Stimulated activated CD4-positive, alpha-beta T cell treated with anti-CD3 and anti-CD28 coated beads, TNF-alpha, amount 100 ng/mL, for 48 hours (primary cell): ENCODE data around the gene WEE2.
"Not testable (repeated sequence)": the region's sequence is repeated elsewhere in the genome, so short reads cannot be mapped to it uniquely, and the experiment has no call there.

Experiments
- DNase-seq, 3 donors: peaks; one replicate each; pipeline ENCODE4 v3.0.0-alpha.2; 2020; ENCODE audit warnings: low read depth in 3 of 3

Gene WEE2

GRCh38 chr7:141708351-141708750 lies at the start of gene WEE2:
Gene WEE2, plus strand, starts transcription at chr7:141708353. Its CDS starts 406 bp downstream, at chr7:141708759.
- no peak for DNase-seq

DNA sequence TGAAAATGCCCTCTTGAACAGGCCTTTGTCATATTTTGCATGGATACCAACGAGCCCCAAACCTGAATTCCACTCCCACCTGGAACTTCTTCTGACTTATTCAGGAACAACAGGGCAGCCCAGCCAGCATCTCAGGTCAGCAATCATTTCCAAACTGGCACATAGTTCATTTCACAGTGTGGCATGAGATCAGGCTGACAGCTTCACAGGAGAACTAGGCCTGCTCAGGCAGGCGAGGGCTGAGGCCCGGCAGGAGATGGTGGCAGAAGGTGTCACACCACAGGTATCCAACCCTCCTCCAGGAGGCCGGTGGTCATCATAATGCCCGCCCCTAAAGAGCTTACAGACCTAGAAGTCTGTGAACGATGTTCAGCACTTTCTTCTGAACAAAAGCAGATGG lies 48.7 kb upstream of the WEE2 start:
- DNase-seq: no peak

- no peak for DNase-seq
Observed at GRCh38 chr7:141660259-141660658, 47.9 kb upstream of the WEE2 start.

DNA sequence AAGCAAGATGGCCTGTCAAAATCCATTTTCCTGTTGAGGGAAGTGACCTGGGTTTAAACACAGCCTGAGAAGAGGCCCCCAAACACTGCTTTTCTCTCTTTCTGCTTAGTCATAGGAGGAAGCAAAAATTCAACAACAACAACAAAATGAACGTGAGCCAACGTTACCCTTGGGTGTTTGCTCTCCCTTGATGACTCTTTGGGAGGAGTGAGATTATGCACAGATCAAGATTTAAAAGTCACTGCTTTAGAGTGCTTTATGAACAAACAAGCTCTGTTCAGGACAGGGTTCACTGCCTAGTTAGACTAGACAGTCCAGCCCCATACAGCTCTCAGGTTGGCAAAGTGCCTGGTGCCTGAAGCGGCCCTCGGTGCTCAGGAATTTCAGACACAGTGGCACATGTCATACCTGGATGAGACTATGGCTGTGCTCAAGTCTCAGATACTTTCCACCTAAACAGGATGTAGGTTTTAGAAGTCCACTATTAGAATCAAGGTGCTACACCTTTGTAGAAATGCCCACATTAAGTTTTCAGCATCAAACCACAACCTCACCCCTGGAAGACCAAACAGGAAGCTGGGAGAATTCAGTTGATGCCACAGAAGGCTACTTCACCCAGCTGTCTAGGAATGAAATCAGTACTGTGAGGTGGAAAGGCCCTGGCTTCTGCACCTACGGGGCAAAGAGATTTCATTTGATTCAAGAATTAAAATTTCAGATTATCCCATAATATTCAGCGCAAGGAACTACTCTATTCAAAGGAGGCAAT lies 44.9 kb upstream of the WEE2 start:
- DNase-seq: no peak

- no peak for DNase-seq
Observed at GRCh38 chr7:141664450-141664849, 43.7 kb upstream of the WEE2 start.

DNA sequence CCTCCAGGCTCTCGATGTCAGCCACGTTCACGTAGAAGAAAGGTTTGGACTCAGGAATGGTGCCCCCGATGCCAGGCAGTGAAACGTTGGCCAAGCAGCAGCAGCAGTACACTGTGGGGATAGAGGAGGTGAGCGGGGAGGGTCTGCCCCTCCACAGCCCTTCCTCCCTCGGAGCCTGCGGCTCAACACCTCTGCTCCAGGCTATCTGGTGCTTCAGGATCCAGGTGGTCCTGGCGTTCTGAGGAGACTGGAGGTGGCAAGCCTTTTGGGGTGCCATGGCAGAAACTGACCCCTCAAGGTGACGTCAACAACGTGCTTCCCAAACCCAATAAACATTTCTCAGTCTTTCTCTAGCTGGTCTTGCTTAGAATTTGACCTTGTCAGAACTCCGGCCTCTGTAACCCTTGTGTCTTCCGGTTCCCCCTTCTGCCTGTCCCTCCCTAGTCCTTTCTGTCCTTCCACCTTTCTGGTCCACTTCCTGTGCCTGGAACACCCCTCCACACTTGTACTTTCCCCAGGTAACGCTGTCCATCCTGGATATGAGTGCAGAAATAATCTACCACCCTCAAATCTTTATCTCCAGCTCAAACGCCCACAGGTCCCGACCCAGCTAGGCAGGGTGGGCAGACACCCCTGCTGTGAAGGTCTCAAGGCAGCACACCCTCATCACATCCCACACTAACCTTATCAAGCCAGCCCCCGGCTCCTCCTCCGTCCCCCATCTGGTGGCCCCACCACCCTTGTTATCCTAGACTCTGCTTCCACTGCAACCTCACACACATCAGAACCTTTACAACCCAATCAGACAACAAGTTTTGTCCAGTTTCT lies 42.7 kb upstream of the WEE2 start:
- DNase-seq: no peak

DNA sequence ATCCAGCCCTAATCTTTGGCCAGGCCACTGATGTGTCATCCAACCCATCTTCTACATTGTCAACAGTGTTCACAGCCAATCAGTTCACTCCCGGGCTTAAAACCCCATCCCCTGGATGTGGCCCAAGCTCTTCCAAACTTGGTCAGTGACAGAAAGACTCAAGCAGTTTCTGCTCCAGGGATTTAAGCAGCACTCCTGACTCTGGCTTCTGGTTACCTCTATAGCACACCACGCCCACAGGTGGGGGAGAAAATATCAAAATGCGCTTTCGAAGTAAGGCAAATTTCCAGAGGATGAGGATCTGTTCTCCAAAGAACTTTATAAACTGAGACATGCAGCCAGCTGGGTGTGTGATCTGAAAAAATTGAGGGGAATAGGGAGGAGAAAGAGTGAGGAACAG lies 42.1 kb upstream of the WEE2 start:
- no peak for DNase-seq

DNA sequence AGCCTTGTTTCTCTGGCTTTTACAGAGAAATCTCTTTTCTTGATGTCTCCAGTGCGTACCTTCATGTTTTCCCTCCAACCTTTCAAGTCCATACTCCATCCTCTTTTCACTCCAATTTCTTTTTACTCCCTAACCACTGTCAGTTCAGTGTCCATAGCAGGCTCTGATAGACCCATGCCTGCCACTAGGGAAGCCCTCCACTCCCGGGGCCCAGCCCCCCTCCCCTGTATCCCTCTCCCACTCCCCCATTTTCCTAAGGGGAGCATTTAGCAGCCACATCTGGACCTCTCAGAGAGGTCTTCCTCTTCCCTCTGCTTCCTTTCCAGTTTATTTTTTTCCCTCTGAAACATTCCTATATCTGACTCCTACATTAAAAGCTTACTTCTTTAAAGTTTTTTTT lies 39.3 kb upstream of the WEE2 start:
- DNase-seq: no peak

GRCh38 chr7:141671705-141672496 lies 36.3 kb upstream of the WEE2 start:
- no peak for DNase-seq

- no peak for DNase-seq
Observed at GRCh38 chr7:141673346-141673745, 34.8 kb upstream of the WEE2 start.

GRCh38 chr7:141674171-141674671 lies 33.9 kb upstream of the WEE2 start:
- DNase-seq: no peak

- no peak for DNase-seq
Observed at GRCh38 chr7:141674702-141675101, 33.5 kb upstream of the WEE2 start.

DNA sequence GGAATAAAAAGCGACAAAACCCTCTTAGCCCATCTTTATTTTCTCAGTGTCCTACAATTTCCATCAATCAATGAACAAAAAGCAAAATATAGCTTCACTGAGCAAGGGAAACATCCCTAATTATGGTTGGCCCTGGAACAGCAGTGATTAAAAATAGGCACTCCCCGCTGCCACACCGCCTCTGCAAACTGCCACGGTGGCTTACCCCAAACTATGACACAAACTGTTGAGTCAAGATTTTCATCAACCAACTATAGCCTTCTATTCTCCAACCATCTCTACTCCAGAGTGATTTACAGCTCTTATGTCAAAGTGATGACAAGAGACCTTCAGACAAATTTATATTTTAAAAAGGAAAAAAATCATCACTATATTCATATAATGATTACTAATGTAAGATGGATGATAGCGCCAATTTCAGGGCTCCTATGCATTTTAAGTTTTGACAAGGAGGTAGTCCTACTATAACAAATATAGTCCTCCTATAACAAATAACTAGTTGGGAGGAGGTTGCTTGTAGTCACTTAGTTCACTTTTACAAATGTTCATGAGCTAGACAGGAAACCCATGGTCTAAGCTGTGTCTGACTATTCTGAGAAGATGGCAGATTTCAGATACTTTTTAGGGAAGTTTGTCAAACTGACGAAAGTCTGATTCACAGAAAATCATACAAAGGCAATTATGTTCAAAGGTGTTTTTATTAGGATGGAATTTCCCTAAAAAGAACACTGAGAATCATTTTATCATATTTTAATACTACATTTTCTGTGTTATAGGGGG lies 32.5 kb upstream of the WEE2 start:
- no peak for DNase-seq

GRCh38 chr7:141676618-141677017 lies 31.5 kb upstream of the WEE2 start:
- DNase-seq: no peak

- DNase-seq: no peak
Observed at GRCh38 chr7:141679014-141679413, 29.1 kb upstream of the WEE2 start.

DNA sequence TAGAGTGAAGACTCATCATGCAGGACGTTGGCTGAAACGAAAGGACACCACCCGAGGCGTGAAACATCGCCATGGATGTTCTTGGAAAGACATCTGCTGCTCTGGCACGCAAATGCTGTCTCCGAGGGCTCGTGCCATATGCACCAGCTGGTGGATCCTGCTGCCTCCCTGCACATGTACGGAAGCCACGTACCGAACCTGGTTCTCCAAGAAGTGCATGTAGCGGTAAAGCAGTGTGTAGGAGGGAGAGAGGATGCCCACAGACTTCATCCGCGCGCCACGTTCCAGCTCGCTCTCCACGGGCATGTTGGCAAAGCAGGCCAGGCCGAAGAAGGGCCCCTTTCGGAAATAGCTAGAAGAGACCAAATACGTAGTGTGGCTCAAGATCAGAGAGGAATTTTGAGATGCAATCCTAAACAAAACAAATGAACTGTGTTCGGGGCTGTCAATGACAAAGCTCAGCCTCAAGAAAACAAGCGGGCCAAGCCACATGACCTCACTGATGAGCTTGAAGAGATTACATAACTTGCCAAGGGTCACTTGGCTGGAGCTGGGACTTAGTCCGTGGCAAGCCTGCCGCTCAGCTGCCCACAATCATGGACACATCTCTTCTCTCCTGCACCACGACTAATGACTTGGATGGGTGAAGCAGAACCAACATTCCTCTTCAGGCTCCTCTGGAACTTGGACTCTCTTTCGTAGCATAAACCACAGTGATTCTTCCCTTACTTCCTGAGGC lies 22.7 kb upstream of the WEE2 start:
- no peak for DNase-seq

- no peak for DNase-seq
Observed at GRCh38 chr7:141686074-141686473, 22.1 kb upstream of the WEE2 start.

DNA sequence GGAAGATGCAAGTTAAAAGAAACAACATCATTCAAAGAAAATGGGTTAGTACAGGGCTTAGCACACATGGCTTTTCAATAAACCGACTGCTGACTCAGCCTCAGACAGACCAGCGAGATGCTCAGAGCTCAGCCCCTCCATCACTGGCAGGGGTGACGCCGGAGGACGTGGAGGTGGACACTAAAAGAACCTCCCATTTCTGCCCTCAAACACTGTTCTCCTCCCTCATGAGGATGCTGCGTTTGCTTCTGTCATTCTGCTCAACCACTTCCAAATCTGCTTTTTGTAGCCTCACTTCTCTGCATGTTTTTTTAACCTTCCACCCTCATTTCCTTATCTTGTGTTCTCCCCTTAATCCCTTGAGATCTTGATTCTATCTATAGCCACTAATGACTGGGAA lies 21.5 kb upstream of the WEE2 start:
- no peak for DNase-seq

DNA sequence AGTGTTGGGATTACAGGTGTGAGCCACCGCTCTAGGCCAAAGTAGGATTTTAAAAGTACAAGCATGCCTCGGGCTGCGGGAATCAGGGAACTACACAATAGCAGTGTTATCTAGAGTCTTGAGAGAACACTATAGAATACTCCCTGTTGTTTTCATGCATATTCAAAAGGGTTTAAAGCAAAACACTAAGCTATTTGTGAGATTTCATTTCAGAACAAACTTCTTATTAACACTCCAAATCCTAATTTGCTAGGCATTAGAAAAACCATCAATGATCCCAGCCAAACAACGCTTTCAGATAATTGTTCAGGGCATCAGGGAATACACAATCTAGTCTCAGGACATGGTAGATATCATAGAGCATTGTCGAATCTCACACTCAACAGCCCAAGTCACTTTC lies 20.1 kb upstream of the WEE2 start:
- no peak for DNase-seq

- DNase-seq: not testable (repeated sequence)
Observed at GRCh38 chr7:141689072-141689825, 18.9 kb upstream of the WEE2 start.
